Ishikawa (cell line): ENCODE data around the gene CREBL2.

Experiments
- CEBPB ChIP-seq: IDR thresholded peaks from 2 replicates; pipeline ENCODE4 v1.6.1; 2012
- CREB1 ChIP-seq: IDR thresholded peaks from 2 replicates; pipeline ENCODE4 v1.6.1; 2012; ENCODE audit warnings: low read depth
- EGR1 ChIP-seq: IDR thresholded peaks from 2 replicates; pipeline ENCODE4 v1.6.1; 2012
- EP300 ChIP-seq: IDR thresholded peaks from 2 replicates; pipeline ENCODE4 v1.6.1; 2012; ENCODE audit warnings: borderline replicate concordance
- FOXM1 ChIP-seq: IDR thresholded peaks from 2 replicates; pipeline ENCODE4 v1.6.1; 2012; ENCODE audit warnings: low read depth, borderline replicate concordance
- MAX ChIP-seq: IDR thresholded peaks from 2 replicates; pipeline ENCODE4 v1.6.1; 2012
- NFIC ChIP-seq: IDR thresholded peaks from 2 replicates; pipeline ENCODE4 v1.6.1; 2012
- RAD21 ChIP-seq: IDR thresholded peaks from 2 replicates; pipeline ENCODE4 v1.6.1; 2012; ENCODE audit warnings: low read depth
- REST ChIP-seq: IDR thresholded peaks from 2 replicates; pipeline ENCODE4 v1.6.1; 2012; ENCODE audit warnings: low read depth, mild to moderate bottlenecking
- TAF1 ChIP-seq: IDR thresholded peaks from 2 replicates; pipeline ENCODE4 v1.6.1; 2012; ENCODE audit warnings: low read depth, mild to moderate bottlenecking
- TCF12 ChIP-seq: IDR thresholded peaks from 2 replicates; pipeline ENCODE4 v1.6.1; 2012; ENCODE audit warnings: low read depth
- TEAD4 ChIP-seq: IDR thresholded peaks from 2 replicates; pipeline ENCODE4 v1.6.1; 2012
- USF1 ChIP-seq: IDR thresholded peaks from 2 replicates; pipeline ENCODE4 v1.6.1; 2012
- YY1 ChIP-seq: IDR thresholded peaks from 2 replicates; pipeline ENCODE4 v1.6.1; 2012; ENCODE audit warnings: low read depth
- ZBTB7A ChIP-seq: IDR thresholded peaks from 2 replicates; pipeline ENCODE4 v1.6.1; 2012; ENCODE audit warnings: low read depth

CREBL2 gene

GRCh38 chr12:12583510-12584178 lies 28.0 kb upstream of the CREBL2 start:
- TF ChIP-seq REST (no peak), EP300 (no peak), RAD21 (no peak), CREB1 (no peak), CEBPB (no peak), TAF1 (no peak), FOXM1 (no peak), USF1 (no peak), TEAD4 (no peak), TCF12 (no peak), ZBTB7A (no peak), EGR1 (no peak), YY1 (no peak), MAX (no peak), NFIC (no peak)

- TF ChIP-seq TCF12, result no peak
- TF ChIP-seq TEAD4, result peak; percentile 81
- peak; percentile 37; the same call in 1 of the 2 replicates for TF ChIP-seq NFIC
- peak; percentile 98 for TF ChIP-seq CEBPB
These were observed 26.4 kb upstream of the CREBL2 start for GRCh38 chr12:12585115-12585863.

GRCh38 chr12:12586879-12587675 lies 24.6 kb upstream of the CREBL2 start:
- TF ChIP-seq EGR1, result no peak
- TF ChIP-seq TCF12, result no peak
- no peak for TF ChIP-seq CREB1
- TF ChIP-seq TEAD4, result no peak
- no peak for TF ChIP-seq FOXM1
- no peak for TF ChIP-seq NFIC
- TF ChIP-seq TAF1, result no peak
- TF ChIP-seq ZBTB7A, result no peak
- no peak for TF ChIP-seq YY1
- no peak for TF ChIP-seq USF1
- TF ChIP-seq EP300, result no peak
- no peak for TF ChIP-seq RAD21

GRCh38 chr12:12587878-12588277 lies 23.8 kb upstream of the CREBL2 start:
- TF ChIP-seq TCF12 (no peak), CEBPB (no peak), EGR1 (no peak), FOXM1 (no peak), YY1 (no peak), ZBTB7A (no peak), RAD21 (no peak), EP300 (no peak), REST (no peak)

GRCh38 chr12:12590961-12591360 lies 20.7 kb upstream of the CREBL2 start:
- TF ChIP-seq YY1 (no peak), TCF12 (no peak), TEAD4 (no peak), FOXM1 (no peak), ZBTB7A (no peak), NFIC (no peak), REST (no peak), RAD21 (no peak), EGR1 (no peak), EP300 (no peak), TAF1 (no peak), CREB1 (no peak), MAX (no peak), USF1 (no peak), CEBPB (no peak)
